Stimulated activated CD8-positive, alpha-beta memory T cell treated with anti-CD3 and anti-CD28 coated beads, Interleukin-4, amount 100 ng/mL, for 1 hour (primary cell): Measurements from ENCODE around the gene FLYWCH1.
"Not testable (repeated sequence)": the region's sequence is repeated elsewhere in the genome, so short reads cannot be mapped to it uniquely, and the experiment has no call there.

ENCODE experiments used
- DNase-seq, 2 donors: peaks; one replicate each; pipeline ENCODE4 v3.0.0-alpha.2; 2020; ENCODE audit warnings: low read depth in 2 of 2, low spot score in 1 of 2

Gene FLYWCH1

GRCh38 chr16:2924901-2925755 lies 13.4 kb downstream of the FLYWCH1 start:
- DNase-seq: no peak

- no peak for DNase-seq
These were observed 14.4 kb downstream of the FLYWCH1 start for GRCh38 chr16:2925951-2926649.

GRCh38 chr16:2926650-2926999 lies 14.9 kb downstream of the FLYWCH1 start:
- no peak for DNase-seq

- peak; percentile 74 to 78 for DNase-seq
These were observed 15.4 kb downstream of the FLYWCH1 start for GRCh38 chr16:2927010-2927646.

GRCh38 chr16:2928151-2928550 lies 16.4 kb downstream of the FLYWCH1 start:
- DNase-seq: not testable (repeated sequence)

- DNase-seq: no peak
These were observed 17.1 kb downstream of the FLYWCH1 start for GRCh38 chr16:2928796-2929195.

- DNase-seq: no peak
These were observed 18.0 kb downstream of the FLYWCH1 start for GRCh38 chr16:2929693-2930092.

- DNase-seq: no peak
These were observed 18.5 kb downstream of the FLYWCH1 start for GRCh38 chr16:2930236-2930635.

GRCh38 chr16:2931231-2931914 lies 19.6 kb downstream of the FLYWCH1 start:
- DNase-seq: not testable (repeated sequence)

GRCh38 chr16:2933136-2933535 lies 21.4 kb downstream of the FLYWCH1 start:
- DNase-seq: no peak

GRCh38 chr16:2933701-2934100 lies 22.0 kb downstream of the FLYWCH1 start:
- no peak for DNase-seq

- no peak for DNase-seq
These were observed 22.7 kb downstream of the FLYWCH1 start for GRCh38 chr16:2934450-2934849.

- DNase-seq: no peak
These were observed 24.8 kb downstream of the FLYWCH1 start for GRCh38 chr16:2936436-2937011.

- no peak for DNase-seq
These were observed 25.4 kb downstream of the FLYWCH1 start for GRCh38 chr16:2937170-2937569.

GRCh38 chr16:2938206-2938605 lies 26.5 kb downstream of the FLYWCH1 start:
- DNase-seq: no peak

- DNase-seq: no peak
These were observed 28.2 kb downstream of the FLYWCH1 start for GRCh38 chr16:2939968-2940367.

GRCh38 chr16:2942045-2942444 lies 30.3 kb downstream of the FLYWCH1 start:
- no peak for DNase-seq

GRCh38 chr16:2943716-2944115 lies 32.0 kb downstream of the FLYWCH1 start:
- not testable (repeated sequence) for DNase-seq

- DNase-seq: no peak
These were observed 34.9 kb downstream of the FLYWCH1 start for GRCh38 chr16:2946649-2947048.

- DNase-seq: no peak
These were observed 37.3 kb downstream of the FLYWCH1 start for GRCh38 chr16:2948807-2949704.
